Stomach smooth muscle (tissue), 2 donors: ENCODE measurements around the gene ITPR1.

Source experiments
- H3K27ac ChIP-seq: one replicate; pipeline ENCODE4 v1.7.0; 2013; ENCODE audit warnings: mild to moderate bottlenecking, low read length, inconsistent platforms
- H3K27me3 ChIP-seq, 2 donors: one replicate each; pipeline ENCODE4 v1.7.0; 2013; ENCODE audit warnings: low read length in 2 of 2; ENCODE audit not compliant: insufficient read depth in 2 of 2, control insufficient read depth in 1 of 2
- H3K36me3 ChIP-seq, 2 donors: one replicate each; pipeline ENCODE4 v1.7.0; 2013; ENCODE audit warnings: low read length in 2 of 2; ENCODE audit not compliant: control insufficient read depth in 2 of 2, insufficient read depth in 2 of 2
- H3K4me1 ChIP-seq: one replicate; pipeline ENCODE4 v1.7.0; 2013; ENCODE audit warnings: low read length; ENCODE audit not compliant: control insufficient read depth, insufficient read depth
- H3K4me3 ChIP-seq, 2 donors: one replicate each; pipeline ENCODE4 v1.7.0; 2013; ENCODE audit warnings: low read length in 2 of 2
- H3K9ac ChIP-seq, 2 donors: one replicate each; pipeline ENCODE4 v1.7.0; 2013; ENCODE audit warnings: low read length in 2 of 2, mild to moderate bottlenecking in 1 of 2
- H3K9me3 ChIP-seq, 2 donors: one replicate each; pipeline ENCODE4 v1.7.0; 2013; ENCODE audit warnings: low read length in 2 of 2; ENCODE audit not compliant: control insufficient read depth in 2 of 2
- donor health status: healthy.
- donor health status: Pancreatic carcinoma.

ITPR1 gene

DNA sequence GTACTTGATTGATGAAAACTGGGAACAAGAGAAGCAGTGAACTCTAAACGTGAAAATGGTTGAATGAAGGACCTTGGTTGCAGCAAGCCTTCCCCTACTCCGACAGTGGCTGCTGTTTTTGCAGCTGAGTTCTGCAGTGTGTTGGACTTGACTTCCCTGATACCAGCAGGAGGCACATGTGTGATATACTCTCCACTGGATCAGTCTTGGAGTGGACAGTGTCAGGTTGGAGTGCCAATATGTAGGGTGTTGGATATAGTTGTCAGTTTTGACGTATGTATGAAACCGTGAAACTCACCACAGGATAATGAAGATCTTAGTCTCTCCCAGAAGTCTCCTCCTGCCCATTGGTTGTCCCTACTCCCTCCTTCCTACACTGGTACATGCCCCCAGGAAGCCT lies 106.5 kb downstream of the ITPR1 start:
- Histone ChIP-seq H3K27me3 (no peaks in the 10 kb centered on the region), H3K9ac (no peak overlapping the region), H3K4me3 (no peak overlapping the region), H3K4me1 (no peaks in the 10 kb centered on the region), H3K9me3 (no peaks in the 10 kb centered on the region), H3K27ac (no peak overlapping the region), H3K36me3 (no peaks in the 10 kb centered on the region)

DNA sequence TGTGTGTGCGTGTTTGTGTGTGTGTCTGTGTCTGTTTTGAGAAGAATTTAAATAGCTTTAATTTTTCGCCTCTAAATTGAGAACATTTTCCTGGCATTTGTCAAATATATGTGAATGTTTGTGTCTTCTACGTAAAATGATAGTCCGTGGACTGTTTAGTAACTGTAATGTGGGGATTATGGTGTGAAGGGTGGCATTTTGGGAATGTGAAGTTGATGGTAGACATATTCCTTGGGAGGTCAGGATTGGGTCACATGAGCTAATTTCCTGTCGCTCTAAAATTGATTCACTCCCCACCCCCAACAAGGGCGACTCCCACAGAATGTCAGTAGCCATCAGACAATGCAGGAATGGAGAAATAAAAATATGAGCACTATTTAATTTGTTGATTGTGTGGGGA lies 107.3 kb downstream of the ITPR1 start:
- H3K9ac ChIP-seq, result no peak overlapping the region
- no peaks in the 10 kb centered on the region for H3K27me3 ChIP-seq
- H3K4me3 ChIP-seq, result no peak overlapping the region
- no peaks in the 10 kb centered on the region for H3K4me1 ChIP-seq
- H3K27ac ChIP-seq, result no peak overlapping the region
- H3K9me3 ChIP-seq, result no peaks in the 10 kb centered on the region
- H3K36me3 ChIP-seq, result no peaks in the 10 kb centered on the region

DNA sequence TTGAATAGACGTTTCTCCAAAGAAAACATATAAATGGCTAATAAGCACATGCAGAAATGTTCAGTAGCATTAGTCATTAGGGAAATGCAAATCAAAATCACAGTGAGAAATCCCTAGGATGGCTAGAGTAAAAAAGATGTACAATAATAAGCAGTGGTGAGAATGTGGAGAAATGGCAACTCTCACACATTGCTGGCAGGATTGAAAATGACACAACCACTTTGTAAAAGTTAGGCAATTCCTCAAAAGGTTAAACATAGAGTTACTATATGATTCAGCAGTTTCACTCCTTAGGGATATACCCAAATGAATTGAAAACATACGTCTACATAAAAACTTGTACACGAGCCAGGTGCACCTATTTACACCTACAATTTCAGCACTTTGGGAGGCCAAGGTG lies 108.7 kb downstream of the ITPR1 start:
- Histone ChIP-seq H3K9me3 (no peaks in the 10 kb centered on the region), H3K9ac (no peak overlapping the region), H3K4me1 (peaks cover 7% of the 10 kb centered on the region), H3K4me3 (no peak overlapping the region), H3K27ac (no peak overlapping the region), H3K27me3 (no peaks in the 10 kb centered on the region), H3K36me3 (no peaks in the 10 kb centered on the region)

DNA sequence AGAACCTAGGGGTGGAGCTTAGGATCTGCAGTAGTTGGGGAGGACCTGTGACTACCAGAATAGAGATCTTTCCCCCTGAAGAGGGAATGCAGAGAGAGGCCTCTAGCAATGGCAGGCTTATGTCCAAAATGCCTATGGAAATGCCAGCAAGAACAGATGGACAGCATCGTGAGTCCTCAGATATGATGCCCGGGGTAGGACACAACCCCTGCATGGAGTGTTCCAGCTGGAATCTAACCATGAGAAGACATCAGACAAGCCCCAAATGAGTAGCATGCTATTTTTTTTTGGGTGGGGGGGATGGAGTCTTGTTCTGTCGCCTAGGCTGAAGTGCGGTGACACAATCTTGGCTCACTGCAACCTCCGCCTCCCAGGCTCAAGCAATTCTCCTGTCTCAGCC lies 111.5 kb downstream of the ITPR1 start:
- H3K27me3 ChIP-seq, result no peaks in the 10 kb centered on the region

DNA sequence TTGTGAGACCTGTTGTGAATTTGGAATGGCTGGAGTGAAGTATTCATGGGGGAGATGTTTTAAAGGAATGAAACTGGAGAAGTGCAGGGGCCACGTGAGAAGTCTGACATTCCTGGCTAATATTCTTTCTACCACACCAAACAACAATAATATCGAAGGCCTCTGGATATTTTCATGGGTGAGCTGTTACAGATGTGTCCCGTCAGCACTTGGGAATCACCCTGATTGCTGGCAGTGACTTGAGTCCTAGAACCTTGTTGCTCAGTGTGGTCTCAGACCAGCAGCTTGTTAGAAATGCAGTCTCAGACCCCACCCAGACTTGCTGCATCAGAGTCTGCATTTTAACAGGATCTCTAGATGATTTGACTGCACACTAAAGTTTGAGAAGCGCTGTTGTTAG lies 113.8 kb downstream of the ITPR1 start:
- H3K36me3 ChIP-seq, result no peaks in the 10 kb centered on the region
- H3K9me3 ChIP-seq, result no peaks in the 10 kb centered on the region
- H3K27ac ChIP-seq, result no peak overlapping the region
- H3K4me3 ChIP-seq, result no peak overlapping the region
- H3K9ac ChIP-seq, result no peak overlapping the region
- peaks cover 12% of the 10 kb centered on the region for H3K4me1 ChIP-seq
- H3K27me3 ChIP-seq, result no peaks in the 10 kb centered on the region

More for the DNA sequence above, 111.5 kb downstream of the ITPR1 start:
- Histone ChIP-seq H3K4me1 (peaks cover 12% of the 10 kb centered on the region), H3K27ac (no peak overlapping the region), H3K4me3 (no peak overlapping the region), H3K9me3 (no peaks in the 10 kb centered on the region), H3K9ac (no peak overlapping the region), H3K36me3 (no peaks in the 10 kb centered on the region)

DNA sequence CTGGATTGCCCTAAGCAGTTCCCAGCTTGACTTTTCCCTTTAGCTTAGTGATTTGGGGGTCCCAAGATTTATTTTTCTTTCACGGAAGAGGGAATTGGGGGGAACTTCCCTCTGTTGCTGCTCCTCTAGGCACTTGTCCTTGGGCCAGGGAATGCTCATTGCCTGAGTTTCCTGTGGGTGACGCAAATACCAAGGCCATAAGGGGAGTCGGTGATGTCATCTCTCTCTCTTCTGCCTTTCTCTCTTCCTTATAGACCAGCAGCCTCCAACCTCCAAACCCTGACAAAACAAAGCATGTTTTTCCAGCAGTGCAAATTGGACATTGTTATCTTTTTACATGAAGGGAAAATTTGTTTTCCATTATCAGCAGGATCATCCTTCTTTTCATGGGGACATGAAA lies 120.2 kb downstream of the ITPR1 start:
- Histone ChIP-seq H3K9me3 (no peaks in the 10 kb centered on the region), H3K27me3 (no peaks in the 10 kb centered on the region), H3K9ac (no peak overlapping the region), H3K27ac (no peak overlapping the region), H3K4me3 (no peak overlapping the region), H3K4me1 (no peaks in the 10 kb centered on the region), H3K36me3 (no peaks in the 10 kb centered on the region)

DNA sequence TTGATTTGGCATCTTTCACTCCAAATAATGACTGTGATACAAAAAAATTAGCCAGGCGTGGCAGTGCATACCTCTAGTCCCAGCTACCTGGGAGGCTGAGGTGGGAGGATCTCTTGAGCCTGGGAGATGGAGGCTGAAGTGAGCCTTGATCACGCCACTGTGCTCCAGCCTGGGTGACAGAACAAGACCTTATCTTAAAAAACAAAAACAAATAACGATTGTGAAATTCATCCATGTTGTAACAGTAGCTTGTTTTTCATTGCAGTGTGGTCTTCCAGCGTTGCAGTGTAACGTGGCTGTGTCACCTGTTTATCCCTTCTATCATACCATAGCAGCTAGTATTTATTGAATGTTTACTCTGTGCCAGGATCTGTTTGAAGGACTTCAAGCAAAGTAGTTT lies 120.9 kb downstream of the ITPR1 start:
- no peaks in the 10 kb centered on the region for H3K27me3 ChIP-seq
- H3K4me1 ChIP-seq, result no peaks in the 10 kb centered on the region
- H3K4me3 ChIP-seq, result no peak overlapping the region
- no peaks in the 10 kb centered on the region for H3K9me3 ChIP-seq
- H3K27ac ChIP-seq, result no peak overlapping the region
- H3K36me3 ChIP-seq, result no peaks in the 10 kb centered on the region
- H3K9ac ChIP-seq, result no peak overlapping the region

DNA sequence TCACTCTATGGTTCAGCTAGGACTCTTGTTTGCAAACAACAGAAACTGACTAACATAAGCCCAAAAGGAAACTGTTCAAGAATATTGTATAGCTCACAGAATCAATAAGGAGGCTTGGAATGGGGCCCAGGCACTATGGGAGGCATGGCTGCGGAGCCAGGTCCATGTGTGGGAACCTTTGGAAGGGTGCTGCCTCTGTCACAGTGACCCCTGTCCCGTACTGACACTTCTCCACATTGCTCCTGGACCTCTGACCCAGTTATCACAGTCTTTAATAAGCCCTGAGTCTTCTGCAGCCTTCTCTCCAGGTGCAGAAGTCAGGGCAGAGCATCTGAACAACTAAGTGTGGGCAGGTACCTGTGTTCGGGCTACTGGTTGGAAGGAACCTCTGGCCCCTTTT lies 121.8 kb downstream of the ITPR1 start:
- Histone ChIP-seq H3K27ac (no peak overlapping the region), H3K4me3 (no peak overlapping the region), H3K9ac (no peak overlapping the region), H3K9me3 (no peaks in the 10 kb centered on the region), H3K27me3 (no peaks in the 10 kb centered on the region), H3K4me1 (no peaks in the 10 kb centered on the region), H3K36me3 (no peaks in the 10 kb centered on the region)

DNA sequence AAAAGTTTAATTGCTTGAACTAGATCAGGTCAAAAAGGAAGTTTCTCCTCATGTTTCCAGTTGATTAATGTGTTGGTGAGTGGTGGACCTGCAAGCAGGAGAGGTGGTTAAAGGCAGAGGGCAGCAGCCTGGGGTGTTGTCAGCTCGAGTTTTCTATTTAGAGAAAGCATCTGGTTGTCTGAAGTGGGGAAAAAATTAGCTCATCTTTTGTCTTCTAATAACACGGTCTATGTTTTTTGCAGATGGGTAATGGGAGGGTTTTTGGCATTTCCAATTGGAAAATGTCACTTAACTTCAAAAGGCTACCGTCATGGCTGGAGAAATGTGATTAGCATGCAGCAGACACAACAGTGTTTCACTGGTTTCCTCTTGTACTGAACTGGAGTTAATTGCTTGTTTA lies 122.6 kb downstream of the ITPR1 start:
- Histone ChIP-seq H3K27ac (no peak overlapping the region), H3K27me3 (no peaks in the 10 kb centered on the region), H3K4me3 (no peak overlapping the region), H3K4me1 (no peaks in the 10 kb centered on the region), H3K36me3 (no peaks in the 10 kb centered on the region), H3K9ac (no peak overlapping the region), H3K9me3 (no peaks in the 10 kb centered on the region)

DNA sequence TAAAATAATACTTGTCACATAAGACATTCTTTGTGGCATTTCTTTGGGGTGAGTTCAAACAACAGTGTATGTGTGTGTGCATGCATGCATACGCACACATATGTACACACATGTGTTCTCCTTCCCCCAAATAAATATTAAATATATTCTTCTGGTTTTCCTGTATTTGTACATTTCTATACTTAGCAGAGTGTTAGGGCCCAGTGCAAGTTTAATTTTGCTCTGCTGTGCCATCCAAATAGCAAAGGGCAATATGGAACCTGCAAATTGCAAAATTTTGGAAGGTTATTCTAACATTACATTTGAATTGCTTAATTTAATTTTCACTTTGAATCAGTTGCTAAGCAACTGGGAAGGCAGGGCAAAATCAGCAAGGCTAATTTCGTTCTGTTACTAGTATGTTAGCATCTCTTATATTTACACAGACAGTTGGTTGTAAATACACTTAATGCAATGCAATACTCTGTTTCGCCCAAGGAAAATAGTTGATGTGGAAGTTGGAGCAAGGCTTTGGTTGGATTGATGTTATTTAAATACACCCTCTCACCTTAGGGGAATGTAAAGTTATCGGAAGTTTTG lies 130.4 kb downstream of the ITPR1 start:
- H3K27me3 ChIP-seq, result no peaks in the 10 kb centered on the region
- no peak overlapping the region for H3K4me3 ChIP-seq
- peaks cover 0 to 5% of the 10 kb centered on the region in 2 donors for H3K36me3 ChIP-seq
- H3K4me1 ChIP-seq, result no peaks in the 10 kb centered on the region
- no peak overlapping the region for H3K9ac ChIP-seq
- H3K9me3 ChIP-seq, result no peaks in the 10 kb centered on the region
- no peak overlapping the region for H3K27ac ChIP-seq

DNA sequence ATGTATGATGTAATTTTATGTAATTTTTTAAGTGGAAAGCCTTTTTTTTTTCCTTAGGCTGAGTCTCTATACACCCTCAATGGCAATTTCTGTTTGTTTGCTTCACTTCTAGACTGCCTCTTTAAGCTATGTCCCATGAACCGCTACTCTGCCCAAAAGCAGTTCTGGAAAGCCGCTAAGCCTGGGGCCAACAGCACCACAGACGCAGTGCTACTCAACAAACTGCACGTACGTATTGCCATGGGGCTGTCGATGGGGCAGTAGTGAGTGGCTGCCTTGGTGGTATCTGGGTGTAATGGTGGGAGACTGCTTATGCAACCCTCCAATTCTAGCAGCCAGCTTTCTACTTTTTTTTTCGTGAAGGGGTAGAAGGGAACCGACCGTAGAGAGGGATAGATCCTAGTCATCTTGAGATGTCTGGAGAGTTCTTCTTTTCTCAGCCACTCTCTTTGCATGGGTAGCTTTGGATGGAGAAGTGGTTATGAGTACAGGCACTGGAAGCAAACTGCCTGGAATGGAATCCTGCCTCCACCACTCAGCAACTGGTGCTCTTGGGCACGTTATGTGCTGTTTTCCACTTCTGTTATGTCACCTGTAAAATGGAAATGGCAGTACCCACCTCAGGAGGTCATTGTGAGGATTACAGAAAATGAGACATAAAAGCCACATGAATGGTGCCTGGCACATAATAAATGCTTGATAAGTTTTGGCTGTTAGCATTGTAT lies 134.7 kb downstream of the ITPR1 start:
- Histone ChIP-seq H3K4me3 (no peak overlapping the region), H3K27ac (no peak overlapping the region), H3K27me3 (no peaks in the 10 kb centered on the region), H3K9me3 (no peaks in the 10 kb centered on the region), H3K4me1 (no peaks in the 10 kb centered on the region), H3K36me3 (peaks cover 0 to 8% of the 10 kb centered on the region in 2 donors), H3K9ac (no peak overlapping the region)
